DOHH2 (cell line): ENCODE data around the gene SEPHS2.
A peak's percentile ranks its signal among the peaks of the same experiment; 100 is the strongest.

Experiments
- H3F3A ChIP-seq: fragments of 200-600 bp; sonication (generic), shearing (Covaris generic); 2 replicates; pipeline ENCODE4 v1.6.0; 2016; ENCODE audit warnings: antibody characterized with exemption, mild to moderate bottlenecking; ENCODE audit not compliant: control insufficient read depth, insufficient read depth
- H3K27ac ChIP-seq: fragments of 200-600 bp; sonication (generic); 2 replicates; pipeline ENCODE4 v1.5.1; 2014; ENCODE audit warnings: low read depth, mild to moderate bottlenecking, low read length, moderate library complexity
- H3K27me3 ChIP-seq: fragments of 200-600 bp; sonication (generic); 2 replicates; pipeline ENCODE4 v1.6.1; 2014; ENCODE audit warnings: mild to moderate bottlenecking, low read length, mixed read lengths; ENCODE audit not compliant: control insufficient read depth
- H3K36me3 ChIP-seq: fragments of 200-600 bp; sonication (generic); 2 replicates; pipeline ENCODE4 v1.6.1; 2014; ENCODE audit warnings: mild to moderate bottlenecking, low read length, moderate library complexity, mixed read lengths; ENCODE audit not compliant: control insufficient read depth
- H3K4me1 ChIP-seq: fragments of 200-600 bp; sonication (generic); 2 replicates; pipeline ENCODE4 v1.6.1; 2014; ENCODE audit warnings: mild to moderate bottlenecking, low read length, mixed read lengths; ENCODE audit not compliant: control insufficient read depth
- H3K4me2 ChIP-seq: fragments of 200-600 bp; sonication (generic); 2 replicates; pipeline ENCODE4 v1.6.0; 2014; ENCODE audit warnings: mild to moderate bottlenecking, low read length, moderate library complexity
- H3K4me3 ChIP-seq: fragments of 200-600 bp; sonication (generic); 2 replicates; pipeline ENCODE4 v1.5.1; 2014; ENCODE audit warnings: mild to moderate bottlenecking, low read length, mixed read lengths
- H3K79me2 ChIP-seq: fragments of 200-600 bp; sonication (generic); 2 replicates; pipeline ENCODE4 v1.6.1; 2014; ENCODE audit warnings: mild to moderate bottlenecking, low read length, mixed read lengths; ENCODE audit not compliant: control insufficient read depth
- H3K9me2 ChIP-seq: fragments of 200-600 bp; sonication (generic); replicated peaks from 2 replicates; pipeline ENCODE4 v1.6.1; 2014; ENCODE audit warnings: mild to moderate bottlenecking, low read length, mixed read lengths; ENCODE audit not compliant: control insufficient read depth
- H3K9me3 ChIP-seq: fragments of 200-600 bp; sonication (generic); 2 replicates; pipeline ENCODE4 v1.6.1; 2014; ENCODE audit warnings: antibody characterized with exemption, low read length, mixed read lengths; ENCODE audit not compliant: control insufficient read depth, insufficient read depth
- H4K20me1 ChIP-seq: fragments of 200-600 bp; sonication (generic); 2 replicates; pipeline ENCODE4 v1.6.0; 2014; ENCODE audit warnings: low read depth, mild to moderate bottlenecking, antibody characterized with exemption, low read length, moderate library complexity; ENCODE audit not compliant: control insufficient read depth, insufficient read depth
- CTCF ChIP-seq: fragments of 200-600 bp; sonication (generic); IDR thresholded peaks from one replicate; pipeline ENCODE4 v1.5.1; 2014; ENCODE audit warnings: antibody characterized with exemption, mild to moderate bottlenecking, low read depth, low read length; ENCODE audit not compliant: poor library complexity, severe bottlenecking
- EZH2phosphoT487 ChIP-seq: fragments of 200-600 bp; sonication (generic); IDR thresholded peaks from 2 replicates; pipeline ENCODE4 v1.6.1; 2017; ENCODE audit warnings: borderline replicate concordance, mild to moderate bottlenecking, antibody characterized with exemption, low read length, moderate library complexity, mixed read lengths

SEPHS2 gene

GRCh38 chr16:30418350-30419181 is 27.1 kb downstream of the SEPHS2 start:
- Histone ChIP-seq H3K36me3 (peaks cover 51% of the 10 kb centered on the region), H3K4me2 (peak overlapping the region; percentile 66)

GRCh38 chr16:30417529-30418349 is 27.9 kb downstream of the SEPHS2 start:
- no peaks in the 10 kb centered on the region for H3K9me3 ChIP-seq
- H3K36me3 ChIP-seq: peaks cover 54% of the 10 kb centered on the region
- peaks cover 24% of the 10 kb centered on the region for H3K79me2 ChIP-seq
- TF ChIP-seq CTCF (no peak), EZH2phosphoT487 (no peak)
- H3K4me1 ChIP-seq: peaks cover 17% of the 10 kb centered on the region
- H3K4me3 ChIP-seq: peak overlapping the region; percentile 73
- no peaks in the 10 kb centered on the region for H3K9me2 ChIP-seq
- H3K4me2 ChIP-seq: peak overlapping the region; percentile 66
- H3K27me3 ChIP-seq: no peaks in the 10 kb centered on the region
- H3K27ac ChIP-seq: peak overlapping the region; percentile 29
- peaks cover 36% of the 10 kb centered on the region for H3F3A ChIP-seq
- H4K20me1 ChIP-seq: no peaks in the 10 kb centered on the region

More at GRCh38 chr16:30418350-30419181, 27.1 kb downstream of the SEPHS2 start:
- Histone ChIP-seq H4K20me1 (no peaks in the 10 kb centered on the region), H3F3A (peaks cover 31% of the 10 kb centered on the region), H3K9me2 (no peaks in the 10 kb centered on the region), H3K79me2 (peaks cover 28% of the 10 kb centered on the region), H3K4me1 (peaks cover 17% of the 10 kb centered on the region), H3K27ac (peak overlapping the region; percentile 29), H3K9me3 (no peaks in the 10 kb centered on the region), H3K4me3 (peak overlapping the region; percentile 73), H3K27me3 (no peaks in the 10 kb centered on the region)
- TF ChIP-seq EZH2phosphoT487 (no peak), CTCF (no peak)

- H3K27me3 ChIP-seq: no peaks in the 10 kb centered on the region
- peak overlapping the region; percentile 73 for H3K4me3 ChIP-seq
- no peak for TF ChIP-seq EZH2phosphoT487
- no peak for TF ChIP-seq CTCF
- H3K4me1 ChIP-seq: peaks cover 17% of the 10 kb centered on the region
- peaks cover 54% of the 10 kb centered on the region for H3K36me3 ChIP-seq
- H3K4me2 ChIP-seq: peak overlapping the region; percentile 66
- H3F3A ChIP-seq: peaks cover 37% of the 10 kb centered on the region
- H3K9me3 ChIP-seq: no peaks in the 10 kb centered on the region
- no peaks in the 10 kb centered on the region for H3K9me2 ChIP-seq
- H3K79me2 ChIP-seq: peaks cover 26% of the 10 kb centered on the region
- no peaks in the 10 kb centered on the region for H4K20me1 ChIP-seq
- 0 out of 2 replicates have a peak overlapping the region, but pooled peaks have one; percentile 16 for H3K27ac ChIP-seq
Measured at GRCh38 chr16:30416624-30417528, 28.8 kb downstream of the SEPHS2 start.
